NCI-H2107 (cell line): ENCODE measurements around the gene A1BG.

Experiments
- DNase-seq: peaks from one replicate; lab custom pipeline; 2025; lab: John Stamatoyannopoulos, UW

Gene A1BG

GRCh38 chr19:58352760-58353671 lies at the start of gene A1BG:
A1BG (minus strand) TSS chr19:58353492; CDS start chr19:58353437, 55 bp downstream.
- DNase-seq, result no peak

- DNase-seq, result no peak
Measured at GRCh38 chr19:58401840-58402421, 48.6 kb upstream of the A1BG start.

- DNase-seq, result peak; percentile 98
Measured at GRCh38 chr19:58400916-58401839, 47.9 kb upstream of the A1BG start.

GRCh38 chr19:58400316-58400915 lies 47.1 kb upstream of the A1BG start:
- DNase-seq, result no peak

- no peak for DNase-seq
Measured at GRCh38 chr19:58399903-58400302, 46.6 kb upstream of the A1BG start.

- no peak for DNase-seq
Measured at GRCh38 chr19:58398545-58398944, 45.3 kb upstream of the A1BG start.

GRCh38 chr19:58398087-58398486 lies 44.8 kb upstream of the A1BG start:
- no peak for DNase-seq

- DNase-seq, result no peak
Measured at GRCh38 chr19:58397533-58398037, 44.3 kb upstream of the A1BG start.

- DNase-seq, result no peak
Measured at GRCh38 chr19:58396691-58397532, 43.6 kb upstream of the A1BG start.

GRCh38 chr19:58395979-58396627 lies 42.8 kb upstream of the A1BG start:
- DNase-seq, result no peak

- no peak for DNase-seq
Measured at GRCh38 chr19:58395220-58395978, 42.1 kb upstream of the A1BG start, which contains the start of gene RNF225. RNF225 (plus strand) TSS chr19:58395656; CDS start chr19:58396090, 434 bp downstream.

- no peak for DNase-seq
Measured at GRCh38 chr19:58394821-58395219, 41.5 kb upstream of the A1BG start.

- DNase-seq, result no peak
Measured at GRCh38 chr19:58393725-58394033, 40.4 kb upstream of the A1BG start.

GRCh38 chr19:58392945-58393724 lies 39.8 kb upstream of the A1BG start:
- no peak for DNase-seq

- DNase-seq, result no peak
Measured at GRCh38 chr19:58388175-58388526, 34.9 kb upstream of the A1BG start.

- DNase-seq, result no peak
Measured at GRCh38 chr19:58387338-58388174, 34.3 kb upstream of the A1BG start.

- DNase-seq, result peak; percentile 95
Measured at GRCh38 chr19:58386576-58387337, 33.5 kb upstream of the A1BG start, which contains the start of gene RPS5. RPS5 (plus strand) TSS chr19:58387269; CDS start chr19:58388138, 869 bp downstream.
